Fibroblast of skin of right quadriceps (primary cell): Measurements from ENCODE around the gene PKNOX2.
"Not testable (repeated sequence)": the region's sequence is repeated elsewhere in the genome, so short reads cannot be mapped to it uniquely, and the experiment has no call there.

Source experiments
- DNase-seq: peaks from one replicate; pipeline ENCODE4 v3.0.0-alpha.2; 2013

PKNOX2 gene

GRCh38 chr11:125210066-125210465 lies 45.5 kb downstream of the PKNOX2 start:
- no peak for DNase-seq

GRCh38 chr11:125211191-125211947 lies 46.8 kb downstream of the PKNOX2 start:
- DNase-seq: no peak

- DNase-seq: no peak
These were observed 47.4 kb downstream of the PKNOX2 start for GRCh38 chr11:125211948-125212340.

GRCh38 chr11:125214601-125215565 lies 50.3 kb downstream of the PKNOX2 start:
- DNase-seq: no peak

- DNase-seq: no peak
These were observed 51.4 kb downstream of the PKNOX2 start for GRCh38 chr11:125215976-125216375.

GRCh38 chr11:125218336-125218735 lies 53.8 kb downstream of the PKNOX2 start:
- DNase-seq: no peak

GRCh38 chr11:125221461-125221860 lies 56.9 kb downstream of the PKNOX2 start:
- DNase-seq: no peak

- no peak for DNase-seq
These were observed 57.9 kb downstream of the PKNOX2 start for GRCh38 chr11:125222494-125222893.

GRCh38 chr11:125223161-125223560 lies 58.6 kb downstream of the PKNOX2 start:
- not testable (repeated sequence) for DNase-seq

GRCh38 chr11:125223901-125224361 lies 59.4 kb downstream of the PKNOX2 start:
- DNase-seq: no peak

GRCh38 chr11:125224391-125225021 lies 60.0 kb downstream of the PKNOX2 start:
- no peak for DNase-seq

GRCh38 chr11:125225401-125225800 lies 60.9 kb downstream of the PKNOX2 start:
- no peak for DNase-seq

- no peak for DNase-seq
These were observed 61.5 kb downstream of the PKNOX2 start for GRCh38 chr11:125226031-125226430.

GRCh38 chr11:125226706-125227105 lies 62.2 kb downstream of the PKNOX2 start:
- DNase-seq: no peak

GRCh38 chr11:125227151-125227550 lies 62.6 kb downstream of the PKNOX2 start:
- no peak for DNase-seq

- DNase-seq: no peak
These were observed 63.9 kb downstream of the PKNOX2 start for GRCh38 chr11:125228445-125228844.

GRCh38 chr11:125228993-125229392 lies 64.4 kb downstream of the PKNOX2 start:
- DNase-seq: no peak

GRCh38 chr11:125229916-125230315 lies 65.4 kb downstream of the PKNOX2 start:
- no peak for DNase-seq

GRCh38 chr11:125233116-125233515 lies 68.6 kb downstream of the PKNOX2 start:
- DNase-seq: no peak

- DNase-seq: no peak
These were observed 69.3 kb downstream of the PKNOX2 start for GRCh38 chr11:125233736-125234275.

GRCh38 chr11:125235071-125235471 lies 70.5 kb downstream of the PKNOX2 start:
- DNase-seq: no peak

GRCh38 chr11:125236072-125236825 lies 71.7 kb downstream of the PKNOX2 start:
- DNase-seq: no peak
